WERI-Rb-1 (cell line): ENCODE measurements around the gene ZNF324.
"Not testable (repeated sequence)": the region's sequence is repeated elsewhere in the genome, so short reads cannot be mapped to it uniquely, and the experiment has no call there.

Experiments used
- DNase-seq: peaks from one replicate; pipeline ENCODE4 v3.0.0-alpha.2; 2020
- H3K27ac ChIP-seq: fragments of 250-450 bp; sonication (Bioruptor Pico); 2 replicates; pipeline ENCODE4 v1.5.1; 2020; ENCODE audit warnings: mild to moderate bottlenecking, moderate library complexity
- H3K27me3 ChIP-seq: fragments of 250-450 bp; sonication (Bioruptor Pico); 2 replicates; pipeline ENCODE4 v1.5.1; 2021; ENCODE audit warnings: mild to moderate bottlenecking, low read depth, moderate library complexity; ENCODE audit not compliant: insufficient read depth, severe bottlenecking
- H3K36me3 ChIP-seq: fragments of 250-450 bp; sonication (Bioruptor Pico); 2 replicates; pipeline ENCODE4 v1.5.1; 2020; ENCODE audit warnings: mild to moderate bottlenecking, moderate library complexity
- H3K4me3 ChIP-seq: 2 replicates; pipeline ENCODE4 v1.5.1; 2011; ENCODE audit warnings: low read depth, mild to moderate bottlenecking, control low read depth, low read length
- H3K9me3 ChIP-seq: fragments of 250-450 bp; sonication (Bioruptor Pico); 2 replicates; pipeline ENCODE4 v1.5.1; 2021; ENCODE audit warnings: mild to moderate bottlenecking, moderate library complexity; ENCODE audit not compliant: severe bottlenecking
- TF ChIP-seq, protein P1 (sequence below): IDR thresholded peaks from 2 replicates; pipeline ENCODE4 v1.5.1; 2011; ENCODE audit warnings: low read depth, mild to moderate bottlenecking, control low read depth, inconsistent platforms, low read length

Gene ZNF324

DNA sequence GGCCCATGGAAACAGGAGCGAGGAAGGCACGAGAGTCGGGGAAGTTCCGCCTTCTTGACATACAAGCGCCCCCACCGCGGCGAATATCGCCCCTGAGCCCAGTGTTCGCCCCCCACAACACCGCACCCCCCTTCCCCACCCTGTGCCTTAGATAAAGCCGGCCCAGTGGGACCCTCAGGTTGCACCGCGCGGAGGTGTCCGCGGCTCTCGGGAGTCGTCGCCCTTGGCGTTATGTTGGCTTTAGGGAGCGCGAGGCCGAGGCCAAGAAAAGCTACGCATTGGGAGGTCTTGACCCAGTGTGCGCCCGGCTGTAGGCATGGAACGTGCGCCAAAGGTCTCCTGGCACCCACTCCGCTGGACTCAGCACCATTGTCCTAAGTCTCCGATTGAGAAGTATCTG, 26.3 kb upstream of the ZNF324 start:
- Histone ChIP-seq H3K4me3 (peak overlapping the region; percentile 82), H3K9me3 (peaks cover 5% of the 10 kb centered on the region), H3K27me3 (no peaks in the 10 kb centered on the region), H3K27ac (peak overlapping the region; percentile 63; the same call in 1 of the 2 replicates), H3K36me3 (peaks cover 25% of the 10 kb centered on the region)
- TF ChIP-seq, protein P1, sequence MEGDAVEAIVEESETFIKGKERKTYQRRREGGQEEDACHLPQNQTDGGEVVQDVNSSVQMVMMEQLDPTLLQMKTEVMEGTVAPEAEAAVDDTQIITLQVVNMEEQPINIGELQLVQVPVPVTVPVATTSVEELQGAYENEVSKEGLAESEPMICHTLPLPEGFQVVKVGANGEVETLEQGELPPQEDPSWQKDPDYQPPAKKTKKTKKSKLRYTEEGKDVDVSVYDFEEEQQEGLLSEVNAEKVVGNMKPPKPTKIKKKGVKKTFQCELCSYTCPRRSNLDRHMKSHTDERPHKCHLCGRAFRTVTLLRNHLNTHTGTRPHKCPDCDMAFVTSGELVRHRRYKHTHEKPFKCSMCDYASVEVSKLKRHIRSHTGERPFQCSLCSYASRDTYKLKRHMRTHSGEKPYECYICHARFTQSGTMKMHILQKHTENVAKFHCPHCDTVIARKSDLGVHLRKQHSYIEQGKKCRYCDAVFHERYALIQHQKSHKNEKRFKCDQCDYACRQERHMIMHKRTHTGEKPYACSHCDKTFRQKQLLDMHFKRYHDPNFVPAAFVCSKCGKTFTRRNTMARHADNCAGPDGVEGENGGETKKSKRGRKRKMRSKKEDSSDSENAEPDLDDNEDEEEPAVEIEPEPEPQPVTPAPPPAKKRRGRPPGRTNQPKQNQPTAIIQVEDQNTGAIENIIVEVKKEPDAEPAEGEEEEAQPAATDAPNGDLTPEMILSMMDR: no peak
- DNase-seq: no peak

- not testable (repeated sequence) for H3K4me3 ChIP-seq, H3K36me3 ChIP-seq, DNase-seq, H3K27ac ChIP-seq, H3K27me3 ChIP-seq, H3K9me3 ChIP-seq
These were observed 23.9 kb upstream of the ZNF324 start for GRCh38 chr19:58442986-58443385.

GRCh38 chr19:58448860-58449259, 18.0 kb upstream of the ZNF324 start:
- peaks cover 25% of the 10 kb centered on the region for H3K9me3 ChIP-seq
- H3K36me3 ChIP-seq, DNase-seq, H3K27me3 ChIP-seq, H3K27ac ChIP-seq, H3K4me3 ChIP-seq: not testable (repeated sequence)

GRCh38 chr19:58449980-58450379, 16.9 kb upstream of the ZNF324 start:
- H3K36me3 ChIP-seq, H3K27ac ChIP-seq, DNase-seq, H3K4me3 ChIP-seq, H3K27me3 ChIP-seq: not testable (repeated sequence)
- peaks cover 25% of the 10 kb centered on the region for H3K9me3 ChIP-seq

GRCh38 chr19:58450856-58451357, 16.0 kb upstream of the ZNF324 start:
- no peak for DNase-seq
- no peaks in the 10 kb centered on the region for H3K27me3 ChIP-seq
- H3K27ac ChIP-seq: no peak overlapping the region
- peak overlapping the region; percentile 85 for H3K4me3 ChIP-seq
- H3K36me3 ChIP-seq: peaks cover 3% of the 10 kb centered on the region; the same call in 1 of the 2 replicates
- TF ChIP-seq, protein P1: no peak
- peaks cover 25% of the 10 kb centered on the region for H3K9me3 ChIP-seq

DNA sequence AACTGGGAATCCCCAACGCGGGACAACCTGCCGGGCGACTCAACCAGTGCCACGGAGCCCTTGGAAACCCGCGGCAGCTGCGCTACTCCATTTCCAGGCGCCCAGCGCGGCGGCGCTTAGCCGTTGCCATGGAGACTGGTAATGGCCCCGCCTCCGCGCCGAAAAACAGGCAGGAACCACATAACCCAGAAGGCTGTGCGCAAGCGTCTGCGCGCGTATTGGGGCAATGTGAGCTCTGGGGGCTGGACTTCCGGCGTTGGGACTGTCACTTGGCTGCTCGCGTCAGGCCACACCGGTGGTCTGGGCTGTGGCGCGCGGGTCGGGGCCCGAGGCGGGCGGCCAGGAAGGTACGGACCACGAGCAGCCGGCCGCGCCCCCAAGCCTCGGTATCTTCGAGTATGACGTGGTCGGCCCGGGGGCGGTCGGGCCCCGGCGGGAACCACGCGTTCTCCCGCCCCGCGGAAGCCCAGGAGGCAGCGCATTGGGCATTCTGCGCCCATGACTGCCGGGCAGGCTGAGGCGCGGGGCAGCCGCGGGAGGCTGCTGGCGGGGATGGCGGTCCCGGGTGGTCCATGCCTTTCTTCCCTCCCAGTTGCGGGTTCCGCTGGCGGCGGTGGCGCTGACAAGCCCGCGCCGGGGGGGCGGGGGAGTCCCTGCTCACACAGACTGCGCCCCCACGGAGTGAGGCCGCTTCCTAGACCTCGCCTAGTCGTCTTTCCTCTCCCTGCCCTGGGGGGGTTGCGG, 15.3 kb upstream of the ZNF324 start, which contains the start of gene ZNF324B:
Gene ZNF324B, plus strand, starts transcription at position 265 of the 744 bp plus-strand sequence. CDS start 2,080 bp downstream, outside the sequence.
- peaks cover 25% of the 10 kb centered on the region for H3K9me3 ChIP-seq
- peak within 1 kb of the TSS; percentile 45 for H3K27ac ChIP-seq
- H3K36me3 ChIP-seq: peaks cover 5% of the 10 kb centered on the region
- H3K27me3 ChIP-seq: no peaks in the 10 kb centered on the region
- peak within 1 kb of the TSS; percentile 85 for H3K4me3 ChIP-seq
- TF ChIP-seq, protein P1: no peak
- DNase-seq: peak; percentile 97

- TF ChIP-seq, protein P1: no peak
- Histone ChIP-seq H3K27me3 (no peaks in the 10 kb centered on the region), H3K36me3 (peaks cover 8% of the 10 kb centered on the region), H3K27ac (no peak overlapping the region), H3K4me3 (no peak overlapping the region), H3K9me3 (peaks cover 14% of the 10 kb centered on the region)
- DNase-seq: no peak
These were observed 13.1 kb upstream of the ZNF324 start for GRCh38 chr19:58453743-58454142.
